T-helper 2 cell (primary cell): ENCODE data around the gene KHDRBS2.
"Not testable (repeated sequence)": the region's sequence is repeated elsewhere in the genome, so short reads cannot be mapped to it uniquely, and the experiment has no call there.

Source experiments
- DNase-seq, 5 experiments: peaks; one replicate each; pipeline versions ENCODE4 v3.0.0 to v3.0.0-alpha.2; 2012 to 2022

KHDRBS2 gene

DNA sequence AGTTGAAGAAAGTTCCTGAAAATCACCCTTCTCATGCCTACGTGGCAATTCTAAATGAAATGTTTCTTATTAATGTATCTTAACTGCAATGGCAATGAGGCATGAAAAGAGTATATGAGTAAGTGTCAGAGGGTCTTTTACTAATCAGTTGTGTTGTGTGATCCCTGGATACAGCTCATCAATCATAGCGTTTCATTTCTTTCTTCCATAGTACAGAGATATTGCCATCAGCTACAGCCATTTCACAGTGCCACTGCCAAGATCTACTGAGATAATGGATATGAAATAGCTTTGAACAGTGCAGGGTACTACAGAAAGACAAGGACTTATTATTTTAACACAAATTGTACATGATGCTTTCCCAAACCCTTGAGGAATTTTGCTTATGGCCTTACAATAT, 450.8 kb downstream of the KHDRBS2 start:
- no peak for DNase-seq

- DNase-seq: no peak
These were observed 452.8 kb downstream of the KHDRBS2 start for GRCh38 chr6:61833176-61833755.

DNA sequence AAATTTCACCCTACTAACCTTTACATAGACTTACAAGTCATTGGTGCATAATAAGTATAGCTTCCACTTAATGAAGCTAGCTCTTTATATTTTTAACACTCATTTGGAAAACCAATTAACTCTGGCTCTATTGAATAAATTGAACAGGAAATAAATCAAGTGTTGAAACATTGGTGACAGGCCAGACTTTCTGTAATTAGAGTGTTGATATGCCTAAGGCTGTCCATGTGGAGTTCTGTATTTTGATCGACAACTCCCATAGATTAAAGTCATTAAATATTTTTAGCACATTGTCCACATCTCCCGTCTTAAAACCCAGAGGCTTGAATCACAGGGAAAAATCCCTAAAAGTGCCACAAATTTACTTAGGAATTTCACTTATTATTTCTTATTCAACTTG, 468.3 kb downstream of the KHDRBS2 start:
- DNase-seq: no peak

DNA sequence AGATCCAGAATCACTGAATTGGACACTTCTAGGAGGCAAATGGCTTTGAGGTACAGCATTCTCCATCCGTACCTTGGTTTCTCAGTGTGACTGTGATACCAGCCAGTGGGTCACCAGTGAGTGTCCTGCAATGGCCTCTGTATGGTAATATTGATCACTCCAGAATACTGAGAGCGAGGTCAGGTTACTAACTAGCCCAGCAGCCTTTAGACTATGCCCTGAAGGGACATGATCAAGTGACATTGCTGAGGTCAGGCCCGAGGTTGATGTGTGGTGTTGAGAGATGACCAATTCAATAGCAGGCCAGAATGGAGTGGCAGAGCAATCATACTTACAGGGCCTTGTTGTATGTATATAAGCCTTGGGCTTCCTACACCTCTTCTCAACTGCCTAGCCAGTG, 476.0 kb downstream of the KHDRBS2 start:
- DNase-seq: no peak

- DNase-seq: no peak
These were observed 476.9 kb downstream of the KHDRBS2 start for GRCh38 chr6:61809004-61809595.

- no peak for DNase-seq
These were observed 498.0 kb downstream of the KHDRBS2 start for GRCh38 chr6:61787998-61788397.

DNA sequence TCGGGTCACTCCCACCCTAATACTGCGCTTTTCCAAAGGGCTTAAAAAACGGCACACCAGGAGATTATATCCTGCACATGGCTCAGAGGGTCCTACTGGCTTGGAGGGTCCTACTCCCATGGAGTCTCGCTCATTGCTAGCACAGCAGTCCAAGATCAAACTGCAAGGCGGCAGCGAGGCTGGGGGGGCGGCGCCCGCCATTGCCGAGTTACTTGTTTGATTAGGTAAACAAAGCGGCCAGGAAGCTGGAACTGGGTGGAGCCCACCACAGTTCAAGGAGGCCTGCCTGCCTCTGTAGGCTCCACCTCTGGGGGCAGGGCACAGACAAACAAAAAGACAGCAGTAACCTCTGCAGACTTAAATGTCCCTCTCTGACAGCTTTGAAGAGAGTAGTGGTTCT, 516.6 kb downstream of the KHDRBS2 start:
- DNase-seq: not testable (repeated sequence)

GRCh38 chr6:61755739-61756138, 530.3 kb downstream of the KHDRBS2 start:
- no peak for DNase-seq

DNA sequence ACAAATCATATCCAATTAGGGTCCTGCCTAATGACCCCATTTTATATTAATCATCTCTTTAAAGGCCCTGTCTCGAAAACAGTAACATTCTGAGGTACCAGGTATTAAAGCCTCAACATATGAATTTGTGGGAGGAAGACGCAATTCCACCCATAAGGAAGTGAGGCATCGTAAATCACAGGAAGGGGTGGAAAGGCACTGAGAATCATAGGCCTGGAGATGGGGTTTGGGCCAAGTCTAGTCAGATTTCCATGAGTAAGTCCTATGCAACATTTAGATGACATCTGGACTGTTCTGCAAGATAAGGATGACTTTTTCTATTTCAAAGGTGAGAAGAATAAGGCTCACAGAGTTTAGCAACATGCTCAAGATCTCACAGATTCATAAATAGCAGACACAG, 534.0 kb downstream of the KHDRBS2 start:
- DNase-seq: no peak

- no peak for DNase-seq
These were observed 540.0 kb downstream of the KHDRBS2 start for GRCh38 chr6:61745994-61746393.

DNA sequence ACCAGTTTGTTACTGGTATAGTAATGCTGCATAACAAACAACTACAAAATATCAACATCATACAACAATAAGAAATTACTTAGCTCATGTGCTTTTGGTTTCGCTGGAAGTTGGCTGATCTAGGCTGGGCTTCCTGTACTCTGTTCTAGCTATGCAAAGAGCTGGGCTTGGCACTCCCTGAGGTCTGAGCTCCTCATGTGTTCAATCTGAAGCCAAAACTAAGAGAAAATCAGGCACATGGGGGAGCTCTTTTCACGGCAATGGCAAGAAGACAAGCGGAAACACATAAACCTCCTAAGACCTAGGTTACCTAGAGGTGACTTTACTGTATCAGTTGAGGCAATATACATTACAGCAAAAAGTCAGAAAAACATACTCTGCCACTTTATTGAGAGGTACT, 574.2 kb downstream of the KHDRBS2 start:
- DNase-seq: no peak

- no peak for DNase-seq
These were observed 597.9 kb downstream of the KHDRBS2 start for GRCh38 chr6:61688165-61688564.

GRCh38 chr6:61682562-61682961, 603.5 kb downstream of the KHDRBS2 start:
- no peak for DNase-seq

GRCh38 chr6:61679625-61680024, 606.4 kb downstream of the KHDRBS2 start:
- DNase-seq: no peak

- no peak for DNase-seq
These were observed 610.3 kb downstream of the KHDRBS2 start for GRCh38 chr6:61675734-61676133.

GRCh38 chr6:61649845-61650244, 636.2 kb downstream of the KHDRBS2 start:
- no peak for DNase-seq

DNA sequence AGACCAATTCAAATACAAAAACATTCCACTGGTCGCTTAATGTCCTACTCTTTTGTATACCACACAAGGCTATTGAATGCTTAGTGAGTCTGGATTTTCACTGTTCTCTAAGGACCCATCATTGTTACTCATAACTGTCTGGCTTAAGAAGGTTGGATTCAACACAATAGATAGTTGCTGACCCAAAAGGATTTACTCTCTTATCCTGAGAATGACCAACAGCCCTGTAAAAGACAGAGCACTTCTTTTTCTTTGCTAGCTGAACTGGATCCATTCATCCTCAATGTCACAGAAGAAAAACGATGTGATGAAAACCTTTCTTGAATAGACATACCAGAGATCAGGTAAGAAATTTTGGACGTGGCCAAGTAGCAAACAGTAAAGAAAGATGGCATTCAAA, 645.6 kb downstream of the KHDRBS2 start:
- DNase-seq: no peak
